GM12878 (cell line): ENCODE measurements around the gene TBC1D19. TPM values are rescaled to one million over a fixed set of nuclear protein-coding genes. Genes with fewer than 3 reads are reported as not detected.

Source experiments
- BCL11A ChIP-seq: IDR thresholded peaks from 2 replicates; pipeline ENCODE4 v1.6.1; 2011; ENCODE audit warnings: low read depth, low read length
- BCL3 ChIP-seq: IDR thresholded peaks from 2 replicates; pipeline ENCODE4 v1.6.1; 2011; ENCODE audit warnings: borderline replicate concordance, low read depth, mild to moderate bottlenecking, moderate library complexity, low read length; ENCODE audit not compliant: insufficient read depth, poor library complexity, severe bottlenecking
- BRCA1 ChIP-seq: IDR thresholded peaks from 2 replicates; pipeline ENCODE4 v1.6.1; 2011; ENCODE audit warnings: low read depth, low read length, improper control_type of control experiment
- FOXM1 ChIP-seq: IDR thresholded peaks from 2 replicates; pipeline ENCODE4 v1.6.1; 2012; ENCODE audit warnings: low read depth, mild to moderate bottlenecking, inconsistent platforms, low read length, moderate library complexity
- HCFC1 ChIP-seq: fragments of 150-350 bp; IDR thresholded peaks from 2 replicates; pipeline ENCODE4 v1.6.1; 2014; ENCODE audit warnings: low read length
- HSF1 ChIP-seq: fragments of 150-350 bp; IDR thresholded peaks from 2 replicates; pipeline ENCODE4 v1.6.1; 2014; ENCODE audit warnings: mild to moderate bottlenecking, low read depth, low read length
- MEF2A ChIP-seq: IDR thresholded peaks from 2 replicates; pipeline ENCODE4 v1.6.1; 2011; ENCODE audit warnings: low read depth, mild to moderate bottlenecking, low read length, moderate library complexity; ENCODE audit not compliant: insufficient read depth
- NFIC ChIP-seq: IDR thresholded peaks from 2 replicates; pipeline ENCODE4 v1.6.1; 2012; ENCODE audit warnings: low read depth, mild to moderate bottlenecking, inconsistent platforms, low read length, moderate library complexity
- NKRF ChIP-seq: fragments of 450-650 bp; conservative IDR thresholded peaks from 2 replicates; pipeline ENCODE4 v1.6.1; 2017; ENCODE audit warnings: mild to moderate bottlenecking, moderate library complexity
- NR2C1 ChIP-seq: fragments of 450-650 bp; IDR thresholded peaks from 2 replicates; pipeline ENCODE4 v1.6.1; 2017; ENCODE audit warnings: antibody characterized with exemption, mild to moderate bottlenecking, moderate library complexity
- PAX5 ChIP-seq: IDR thresholded peaks from 2 replicates; pipeline ENCODE4 v1.6.1; 2011; ENCODE audit warnings: low read depth, low read length, borderline replicate concordance
- RB1 ChIP-seq: fragments of 450-650 bp; formaldehyde crosslinking; IDR thresholded peaks from 2 replicates; pipeline ENCODE4 v1.6.1; 2017; ENCODE audit warnings: mild to moderate bottlenecking, borderline replicate concordance
- RCOR1 ChIP-seq: conservative IDR thresholded peaks from 2 replicates; pipeline ENCODE4 v1.6.1; 2012; ENCODE audit warnings: low read depth, low read length, improper control_type of control experiment
- RELB ChIP-seq: fragments of 450-650 bp; IDR thresholded peaks from 2 replicates; pipeline ENCODE4 v1.6.1; 2017; ENCODE audit warnings: low read depth, mild to moderate bottlenecking, moderate library complexity
- SKIL ChIP-seq: fragments of 450-650 bp; IDR thresholded peaks from 2 replicates; pipeline ENCODE4 v1.6.1; 2017; ENCODE audit warnings: mild to moderate bottlenecking, low read depth, inconsistent platforms; ENCODE audit not compliant: poor library complexity, severe bottlenecking
- SREBF2 ChIP-seq: IDR thresholded peaks from 2 replicates; pipeline ENCODE4 v1.6.1; 2012; ENCODE audit warnings: mild to moderate bottlenecking, low read length
- SRF ChIP-seq, 2 experiments: IDR thresholded peaks; 2 replicates each; pipeline ENCODE4 v1.6.1; 2011; ENCODE audit warnings: low read depth in 2 of 2, low read length in 2 of 2, mild to moderate bottlenecking in 1 of 2, moderate library complexity in 1 of 2
- USF2 ChIP-seq: IDR thresholded peaks from 2 replicates; pipeline ENCODE4 v1.6.1; 2011; ENCODE audit warnings: low read depth, low read length, improper control_type of control experiment, borderline replicate concordance
- YY1 ChIP-seq: IDR thresholded peaks from 2 replicates; pipeline ENCODE4 v1.6.1; 2011; ENCODE audit warnings: low read depth, mild to moderate bottlenecking, low read length
- ZNF207 ChIP-seq: fragments of 450-650 bp; IDR thresholded peaks from 2 replicates; pipeline ENCODE4 v1.6.1; 2014; ENCODE audit warnings: antibody characterized with exemption, mild to moderate bottlenecking, borderline replicate concordance
- ZNF622 ChIP-seq: fragments of 450-650 bp; IDR thresholded peaks from 2 replicates; pipeline ENCODE4 v1.6.1; 2017; ENCODE audit warnings: mild to moderate bottlenecking, inconsistent platforms
- polyA plus RNA-seq, 11 experiments: library from polyadenylated mRNA; depleted of rRNA in 4 of 11; unstranded in 6 of 11; stranded (reverse) in 5 of 11; fragments of >200 nt; fragmentation: Nextera tagmentation in 4 of 11; fragmentation: Illumina TruSeq in 1 of 11; extraction: Ambion mirVana in 4 of 11; extraction: Trizol in 1 of 11; gene quantifications; 1 replicate in 1 of 11; 2 replicates in 10 of 11; pipeline versions ENCODE4 v1.2.1 to v1.2.3, GENCODE V29; 2011 to 2016; ENCODE audit warnings: inconsistent platforms in 2 of 11, missing spikeins in 2 of 11, low read depth in 1 of 11
- total RNA-seq, 4 experiments: library from RNA; depleted of rRNA in 3 of 4; stranded (reverse); fragments of >200 nt in 3 of 4; fragmentation: Illumina TruSeq in 1 of 4; extraction: Trizol in 1 of 4; gene quantifications; 2 replicates each; pipeline versions ENCODE4 v1.2.1 to v1.2.3, GENCODE V29; 2013 to 2021

Gene TBC1D19
- total and polyA plus RNA-seq, 10 of the 15 experiments (the other 5 are each of a cell fraction or from before 2014, with no cell fraction given): 0.29 to 3.9 (median 2.1) TPM

GRCh38 chr4:26746802-26747213 lies 162.9 kb downstream of the TBC1D19 start (continued):
- TF ChIP-seq ZNF622 (no peak), BCL11A (peak; percentile 98), RB1 (no peak), HSF1 (no peak), NFIC (peak; percentile 100), FOXM1 (peak; percentile 100), NR2C1 (no peak), RCOR1 (peak; percentile 94; the same call in 1 of the 2 replicates), ZNF207 (no peak), NKRF (no peak), PAX5 (peak; percentile 93), MEF2A (peak; percentile 97), USF2 (no peak), BRCA1 (no peak), HCFC1 (no peak), BCL3 (peak; percentile 92), YY1 (peak; percentile 50), RELB (peak; percentile 92), SKIL (peak; percentile 72), SREBF2 (no peak), SRF (IDR thresholded peaks at IDR 0.05; ENCODE audit: low read depth in 2 of 2, low read length in 2 of 2) (peak in 1 of 2 experiments; percentile 86; a peak in 2 of 4 replicates)
